ENCODE measurements around the gene PROM1.

Gene PROM1

GRCh38 chr4:16007471-16008095 lies 76.2 kb downstream of the PROM1 start:
- H3K4me3 ChIP-seq (ENCODE audit: control insufficient read depth, low read depth, low read length), result no peak overlapping the region
- no peak for DNase-seq (ENCODE audit: low read depth)
- no peak for TF ChIP-seq CTCF (IDR thresholded peaks at IDR 0.05; ENCODE audit: control insufficient read depth, insufficient read depth, low read depth, low read length, missing control alignments)

GRCh38 chr4:16006771-16007446 lies 76.9 kb downstream of the PROM1 start:
- H3K4me3 ChIP-seq (ENCODE audit: control insufficient read depth, low read depth, low read length), result no peak overlapping the region
- no peak for DNase-seq (ENCODE audit: low read depth)
- no peak for TF ChIP-seq CTCF (IDR thresholded peaks at IDR 0.05; ENCODE audit: control insufficient read depth, insufficient read depth, low read depth, low read length, missing control alignments)

GRCh38 chr4:16005676-16006075 lies 78.1 kb downstream of the PROM1 start:
- no peak for DNase-seq (ENCODE audit: low read depth)
- H3K4me3 ChIP-seq (ENCODE audit: control insufficient read depth, low read depth, low read length), result no peak overlapping the region

GRCh38 chr4:16001484-16001858 lies 82.4 kb downstream of the PROM1 start:
- H3K4me3 ChIP-seq (ENCODE audit: control insufficient read depth, low read depth, low read length), result no peak overlapping the region
- peak; percentile 31 for DNase-seq (ENCODE audit: low read depth)
- TF ChIP-seq CTCF (IDR thresholded peaks at IDR 0.05; ENCODE audit: control insufficient read depth, insufficient read depth, low read depth, low read length, missing control alignments), result peak; percentile 87

More at GRCh38 chr4:16005676-16006075, 78.1 kb downstream of the PROM1 start:
- no peak for TF ChIP-seq CTCF (IDR thresholded peaks at IDR 0.05; ENCODE audit: control insufficient read depth, insufficient read depth, low read depth, low read length, missing control alignments)

GRCh38 chr4:16000708-16001483 lies 82.9 kb downstream of the PROM1 start:
- no peak for DNase-seq (ENCODE audit: low read depth)
- H3K4me3 ChIP-seq (ENCODE audit: control insufficient read depth, low read depth, low read length), result no peak overlapping the region
- no peak for TF ChIP-seq CTCF (IDR thresholded peaks at IDR 0.05; ENCODE audit: control insufficient read depth, insufficient read depth, low read depth, low read length, missing control alignments)

GRCh38 chr4:15996773-15997172 lies 87.0 kb downstream of the PROM1 start:
- no peak for TF ChIP-seq CTCF (IDR thresholded peaks at IDR 0.05; ENCODE audit: control insufficient read depth, insufficient read depth, low read depth, low read length, missing control alignments)
- no peak overlapping the region for H3K4me3 ChIP-seq (ENCODE audit: control insufficient read depth, low read depth, low read length)
- no peak for DNase-seq (ENCODE audit: low read depth)
